ENCODE measurements around the gene BUB1.

BUB1 gene

GRCh38 chr2:110718382-110718781, 40.5 kb upstream of the BUB1 start:
- no peak for DNase-seq (ENCODE audit: low read depth)
- TF ChIP-seq, protein P1, sequence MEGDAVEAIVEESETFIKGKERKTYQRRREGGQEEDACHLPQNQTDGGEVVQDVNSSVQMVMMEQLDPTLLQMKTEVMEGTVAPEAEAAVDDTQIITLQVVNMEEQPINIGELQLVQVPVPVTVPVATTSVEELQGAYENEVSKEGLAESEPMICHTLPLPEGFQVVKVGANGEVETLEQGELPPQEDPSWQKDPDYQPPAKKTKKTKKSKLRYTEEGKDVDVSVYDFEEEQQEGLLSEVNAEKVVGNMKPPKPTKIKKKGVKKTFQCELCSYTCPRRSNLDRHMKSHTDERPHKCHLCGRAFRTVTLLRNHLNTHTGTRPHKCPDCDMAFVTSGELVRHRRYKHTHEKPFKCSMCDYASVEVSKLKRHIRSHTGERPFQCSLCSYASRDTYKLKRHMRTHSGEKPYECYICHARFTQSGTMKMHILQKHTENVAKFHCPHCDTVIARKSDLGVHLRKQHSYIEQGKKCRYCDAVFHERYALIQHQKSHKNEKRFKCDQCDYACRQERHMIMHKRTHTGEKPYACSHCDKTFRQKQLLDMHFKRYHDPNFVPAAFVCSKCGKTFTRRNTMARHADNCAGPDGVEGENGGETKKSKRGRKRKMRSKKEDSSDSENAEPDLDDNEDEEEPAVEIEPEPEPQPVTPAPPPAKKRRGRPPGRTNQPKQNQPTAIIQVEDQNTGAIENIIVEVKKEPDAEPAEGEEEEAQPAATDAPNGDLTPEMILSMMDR (IDR thresholded peaks at IDR 0.05; ENCODE audit: low read depth, low read length, missing control alignments): no peak
- no peak overlapping the region for H3K4me3 ChIP-seq (ENCODE audit: low read depth, low read length)

GRCh38 chr2:110717734-110718133, 39.9 kb upstream of the BUB1 start:
- TF ChIP-seq, protein P1 (IDR thresholded peaks at IDR 0.05; ENCODE audit: low read depth, low read length, missing control alignments): no peak
- no peak for DNase-seq (ENCODE audit: low read depth)
- H3K4me3 ChIP-seq (ENCODE audit: low read depth, low read length): no peak overlapping the region

DNA sequence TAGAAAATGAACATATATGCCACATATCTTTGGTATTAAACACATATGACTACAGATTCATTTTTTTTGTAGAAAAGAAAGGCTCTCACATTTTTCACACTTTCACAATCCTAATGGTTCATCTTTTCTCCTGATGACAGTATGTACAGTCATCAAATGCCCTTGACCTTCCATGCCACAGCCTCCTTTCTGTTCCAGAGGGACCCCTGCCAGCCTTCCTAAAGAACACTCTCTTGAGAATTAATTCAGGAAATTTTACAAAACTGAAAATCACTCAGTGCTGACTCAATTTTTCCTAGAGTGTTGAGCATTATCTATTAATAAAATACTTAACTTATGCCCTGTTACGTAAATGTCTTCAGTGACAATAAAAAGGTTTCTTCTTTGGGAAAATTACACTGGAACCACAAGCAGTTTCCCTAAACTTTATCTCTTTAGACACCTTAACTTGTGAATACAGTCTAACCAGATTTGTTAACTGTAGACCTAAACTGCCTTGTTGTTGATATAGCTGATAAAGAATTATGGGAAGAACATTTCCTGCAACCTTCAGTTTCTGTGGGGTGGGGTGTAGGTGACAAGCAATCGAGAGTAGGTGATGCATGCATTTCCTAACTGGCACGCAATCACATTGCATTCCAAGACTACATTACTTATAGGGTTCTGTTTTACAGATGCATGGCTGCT, 39.2 kb upstream of the BUB1 start:
- no peak for DNase-seq (ENCODE audit: low read depth)
- H3K4me3 ChIP-seq (ENCODE audit: low read depth, low read length): no peak overlapping the region
- TF ChIP-seq, protein P1 (IDR thresholded peaks at IDR 0.05; ENCODE audit: low read depth, low read length, missing control alignments): no peak

DNA sequence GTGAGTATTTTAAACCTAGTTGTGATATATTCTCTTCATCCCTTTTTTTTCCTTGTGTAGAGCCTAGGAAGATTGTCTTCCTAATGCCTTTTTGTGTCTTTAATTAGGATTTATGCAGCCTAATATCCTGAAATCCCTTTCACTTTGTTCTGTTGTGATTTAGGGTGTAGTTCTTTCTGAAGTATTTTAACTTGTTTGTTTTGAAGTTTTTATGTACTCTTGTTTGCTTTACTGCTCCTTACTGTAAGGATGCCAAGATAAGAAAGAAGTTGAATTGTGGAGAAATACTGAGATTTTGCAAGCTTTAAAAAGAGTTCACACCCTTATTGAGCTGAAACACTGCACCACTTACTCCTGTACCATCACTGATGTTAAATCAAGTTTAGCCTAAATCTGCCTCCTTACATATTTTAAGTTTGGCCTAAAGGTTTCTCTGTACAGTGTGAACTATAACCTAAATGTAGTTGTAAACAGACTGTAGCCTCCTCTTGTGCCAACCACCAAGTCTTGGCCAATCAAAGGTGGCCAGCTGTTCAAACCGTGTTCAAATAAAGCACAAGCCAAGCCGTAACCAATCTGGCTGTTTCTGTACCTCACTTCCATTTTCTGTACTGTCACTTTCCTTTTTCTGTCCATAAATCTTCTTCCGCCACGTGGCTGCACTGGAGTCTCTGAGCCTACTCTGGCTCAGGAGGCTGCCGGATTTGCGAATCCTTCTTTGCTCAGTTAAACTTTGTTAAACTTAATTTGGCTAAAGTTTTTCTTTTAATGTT, 36.8 kb upstream of the BUB1 start:
- TF ChIP-seq, protein P1 (IDR thresholded peaks at IDR 0.05; ENCODE audit: low read depth, low read length, missing control alignments): no peak
- H3K4me3 ChIP-seq (ENCODE audit: low read depth, low read length): no peak overlapping the region
- no peak for DNase-seq (ENCODE audit: low read depth)

- no peak overlapping the region for H3K4me3 ChIP-seq (ENCODE audit: low read depth, low read length)
- TF ChIP-seq, protein P1 (IDR thresholded peaks at IDR 0.05; ENCODE audit: low read depth, low read length, missing control alignments): no peak
- DNase-seq (ENCODE audit: low read depth): peak; percentile 21
Observed at GRCh38 chr2:110713513-110714362, 35.9 kb upstream of the BUB1 start.

DNA sequence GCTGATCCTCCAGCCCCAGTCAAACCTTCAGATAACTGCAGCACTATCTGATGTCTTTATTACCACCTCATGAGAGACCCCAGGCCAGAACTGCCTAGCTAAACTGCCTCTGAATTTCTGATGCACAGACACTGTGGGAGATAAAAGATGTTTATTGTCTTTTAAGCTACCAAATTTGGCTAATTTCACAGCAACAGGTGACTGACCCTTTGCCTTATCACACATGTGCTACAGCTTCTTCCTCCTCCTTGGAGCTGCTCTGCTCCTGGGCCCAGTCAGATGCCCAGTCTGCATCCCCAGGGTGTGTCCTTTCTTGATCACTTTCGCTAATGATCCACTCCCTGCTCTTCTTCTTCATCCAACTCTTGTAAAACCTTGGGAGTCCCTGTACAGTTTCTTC, 34.9 kb upstream of the BUB1 start:
- TF ChIP-seq, protein P1 (IDR thresholded peaks at IDR 0.05; ENCODE audit: low read depth, low read length, missing control alignments): no peak
- no peak overlapping the region for H3K4me3 ChIP-seq (ENCODE audit: low read depth, low read length)
- no peak for DNase-seq (ENCODE audit: low read depth)

All from GM12864 (cell line).